GM21515 (cell line): Measurements from ENCODE around the gene RAB11FIP4.

Experiments used
- ATAC-seq: cut with Tn5 transposase; IDR thresholded peaks from one replicate; pipeline ENCODE4 v1.9.1; 2021; ENCODE audit not compliant: unreplicated experiment

RAB11FIP4 gene

DNA sequence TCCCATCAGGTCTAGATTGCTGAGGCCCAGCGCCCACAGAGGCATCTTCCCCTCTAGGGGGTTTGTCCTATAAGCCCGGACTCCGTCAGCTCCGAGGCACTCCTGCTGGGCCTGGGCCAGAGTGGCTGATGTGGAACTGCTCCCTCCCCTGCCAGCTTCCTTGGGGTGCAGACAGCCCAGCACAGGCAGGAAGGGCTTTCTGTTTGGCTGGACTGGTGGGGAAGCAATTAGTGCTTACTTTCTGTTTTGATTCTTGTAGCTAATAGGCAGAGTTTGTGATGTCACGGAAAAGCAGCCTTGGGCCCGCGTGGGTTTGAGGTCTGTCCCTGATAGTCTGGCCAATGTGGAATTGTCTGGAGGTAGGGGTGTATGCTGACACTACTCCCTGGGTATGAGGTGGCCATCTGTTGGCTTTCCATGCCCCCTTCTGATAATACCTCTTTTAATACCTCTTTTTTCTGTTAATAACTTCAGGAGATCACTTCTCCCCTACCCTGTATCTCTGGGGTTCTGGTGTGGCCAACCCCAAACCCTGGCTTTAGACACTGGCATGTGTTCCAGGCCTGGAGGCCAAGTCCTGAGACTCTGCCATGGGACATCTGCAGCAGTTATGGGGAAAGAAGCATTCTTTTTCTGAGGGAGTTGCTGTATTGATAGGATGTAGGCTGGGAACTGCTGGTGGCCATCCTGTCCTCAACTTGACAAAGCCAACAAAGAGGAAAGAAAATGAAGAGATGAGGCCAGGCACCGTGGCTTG is 190.9 kb downstream of the RAB11FIP4 start:
- no peak for ATAC-seq

DNA sequence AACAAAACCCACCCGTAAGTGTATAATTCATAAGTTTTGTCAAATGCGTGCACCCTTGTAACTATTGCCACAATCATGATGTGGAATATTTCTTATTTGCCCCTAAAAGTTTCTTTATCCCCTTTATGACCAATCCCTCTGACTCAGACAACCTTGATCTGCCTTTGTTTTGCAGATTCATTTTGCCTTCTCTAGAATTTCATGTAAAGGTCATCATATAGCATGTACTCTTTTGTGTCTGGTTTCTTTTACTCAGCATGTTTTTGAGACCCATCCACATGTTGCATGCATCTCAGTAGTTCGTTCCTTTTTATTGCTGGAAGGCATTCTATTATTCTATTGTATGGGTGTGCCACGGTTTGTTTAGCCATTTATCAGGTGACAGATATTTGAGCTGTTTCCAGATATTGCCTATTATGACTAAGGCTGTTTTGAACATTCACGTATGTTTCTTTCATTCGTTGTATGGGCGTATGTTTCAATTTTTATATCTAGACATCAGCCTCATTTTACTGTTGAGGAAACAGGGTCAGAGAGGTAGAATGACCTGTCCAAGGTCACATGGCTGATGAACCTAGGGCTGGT is 192.4 kb downstream of the RAB11FIP4 start:
- no peak for ATAC-seq

DNA sequence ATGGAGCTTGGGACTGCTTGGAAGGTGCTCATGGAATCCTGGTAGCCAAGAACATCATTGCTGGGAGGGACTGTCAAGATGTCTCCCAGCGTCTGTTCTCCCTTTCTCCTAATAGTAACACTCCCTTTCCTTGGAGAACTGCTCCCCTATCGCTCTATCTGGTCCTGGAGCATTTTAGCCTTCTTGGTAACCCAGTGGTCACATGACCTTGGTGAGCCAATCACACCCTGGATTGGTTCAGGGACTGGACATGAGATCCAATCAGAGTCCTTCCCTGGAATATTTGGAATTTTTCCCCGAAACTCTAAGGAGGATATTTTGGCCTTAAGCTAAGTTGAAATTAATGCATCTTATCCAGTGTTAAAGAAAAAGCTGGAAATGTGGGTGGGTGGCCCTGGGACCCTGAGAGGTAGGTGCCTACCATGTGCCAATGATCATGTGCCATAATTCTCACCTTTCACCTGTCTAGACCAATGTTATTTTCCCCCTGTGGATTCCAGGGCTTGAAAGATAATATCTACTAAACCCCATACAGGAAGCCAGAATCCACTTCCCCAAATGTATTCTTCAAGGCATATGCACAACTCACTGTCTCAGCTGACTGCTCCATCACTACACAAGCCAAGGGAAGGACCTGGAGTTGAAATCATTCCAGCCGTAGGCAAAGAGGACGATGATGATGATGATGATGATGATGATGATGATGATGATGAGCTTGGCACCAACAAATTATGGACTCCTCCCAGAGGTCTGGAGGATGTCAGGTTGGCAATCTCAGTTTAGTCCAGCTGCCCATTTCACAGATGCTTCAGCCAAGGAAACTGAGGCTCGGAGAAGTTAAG is 193.2 kb downstream of the RAB11FIP4 start:
- no peak for ATAC-seq

GRCh38 chr17:31585280-31585630 is 193.8 kb downstream of the RAB11FIP4 start:
- no peak for ATAC-seq

GRCh38 chr17:31586946-31587345 is 195.5 kb downstream of the RAB11FIP4 start:
- no peak for ATAC-seq

DNA sequence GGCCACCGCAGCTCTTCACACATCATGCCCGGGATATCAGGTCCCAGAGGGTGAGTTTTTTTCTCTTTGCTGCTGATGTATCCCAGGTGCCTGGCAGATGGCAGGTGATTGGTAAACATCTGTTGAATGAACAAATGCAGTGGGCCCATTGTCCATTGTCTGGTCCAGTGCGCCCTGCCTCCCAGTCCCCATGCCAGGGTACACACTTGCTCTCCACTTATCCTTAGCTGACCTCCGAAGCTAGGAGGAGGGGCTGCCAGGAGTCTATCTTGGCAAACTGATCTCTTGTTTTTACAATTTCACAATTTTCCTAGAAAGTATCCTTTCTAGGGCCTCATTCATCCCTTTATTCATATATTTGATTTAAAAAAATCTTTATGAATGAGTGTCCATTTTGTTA is 196.0 kb downstream of the RAB11FIP4 start:
- ATAC-seq = no peak
